CD4-positive, alpha-beta memory T cell (primary cell): ENCODE data around the gene GRK4. TPM values are rescaled to one million over a fixed set of nuclear protein-coding genes. Genes with fewer than 3 reads are reported as not detected.
A peak's percentile ranks its signal among the peaks of the same experiment; 100 is the strongest.

Source experiments
- CTCF ChIA-PET: fragments of 350-600 bp; sonication (Branson Sonifier 250); formaldehyde crosslinking; loops from one replicate; lab custom pipeline; 2021; ENCODE audit warnings: inconsistent platforms; ENCODE audit not compliant: partially characterized antibody; lab: Charles Lee
- POLR2A ChIA-PET: fragments of 350-600 bp; sonication (Branson Sonifier 250); formaldehyde crosslinking; loops from one replicate; lab custom pipeline; 2021; ENCODE audit not compliant: partially characterized antibody; lab: Charles Lee
- DNase-seq, 5 donors: peaks; one replicate each; pipeline versions ENCODE4 v3.0.0 to v3.0.0-alpha.2; 2020 to 2022; ENCODE audit warnings: mixed read lengths in 1 of 5
- H3K27ac ChIP-seq: one replicate; pipeline ENCODE4 v1.7.0; 2013; ENCODE audit warnings: low read depth, low read length
- H3K27me3 ChIP-seq: 2 replicates; pipeline ENCODE4 v1.7.0; 2013; ENCODE audit warnings: mild to moderate bottlenecking, low read length, moderate library complexity; ENCODE audit not compliant: insufficient read depth
- H3K36me3 ChIP-seq: 2 replicates; pipeline ENCODE4 v1.7.0; 2013; ENCODE audit warnings: mild to moderate bottlenecking, low read length, moderate library complexity; ENCODE audit not compliant: insufficient read depth
- H3K4me1 ChIP-seq: 2 replicates; pipeline ENCODE4 v1.7.0; 2013; ENCODE audit warnings: mild to moderate bottlenecking, low read length, moderate library complexity; ENCODE audit not compliant: insufficient read depth
- H3K4me3 ChIP-seq, 2 donors: one replicate each; pipeline ENCODE4 v1.7.0; 2013; ENCODE audit warnings: low read length in 2 of 2, mild to moderate bottlenecking in 1 of 2
- H3K9me3 ChIP-seq, 2 donors: one replicate each; pipeline ENCODE4 v1.7.0; 2013; ENCODE audit warnings: low read length in 2 of 2, control low read depth in 1 of 2; ENCODE audit not compliant: control insufficient read depth in 1 of 2
- H3K27ac Mint-ChIP-seq, 7 donors: one replicate each; pipeline ENCODE4 v1.8.0; 2020 to 2021; ENCODE audit warnings: mixed read lengths in 7 of 7, mild to moderate bottlenecking in 6 of 7, inconsistent platforms in 3 of 7, moderate library complexity in 3 of 7
- H3K27me3 Mint-ChIP-seq, 2 donors: one replicate each; pipeline ENCODE4 v1.8.0; 2020 to 2021; ENCODE audit warnings: mixed read lengths in 2 of 2
- H3K36me3 Mint-ChIP-seq, 2 donors: one replicate each; pipeline ENCODE4 v1.8.0; 2020 to 2021; ENCODE audit warnings: mixed read lengths in 2 of 2, inconsistent platforms in 1 of 2, mild to moderate bottlenecking in 1 of 2
- H3K4me1 Mint-ChIP-seq, 4 donors: one replicate each; pipeline ENCODE4 v1.8.0; 2020 to 2021; ENCODE audit warnings: mixed read lengths in 4 of 4, mild to moderate bottlenecking in 1 of 4
- H3K4me3 Mint-ChIP-seq, 8 donors: one replicate each; pipeline ENCODE4 v1.8.0; 2020 to 2021; ENCODE audit warnings: mixed read lengths in 8 of 8, mild to moderate bottlenecking in 7 of 8, moderate library complexity in 6 of 8, inconsistent platforms in 3 of 8
- H3K9me3 Mint-ChIP-seq, 8 donors: one replicate each; pipeline ENCODE4 v1.8.0; 2020 to 2021; ENCODE audit warnings: mixed read lengths in 8 of 8, mild to moderate bottlenecking in 5 of 8, inconsistent platforms in 3 of 8, moderate library complexity in 1 of 8
- intact Hi-C: fragments of 100-400 bp; cut with micrococcal nuclease; formaldehyde crosslinking; loops from one replicate; pipeline ENCODE4 v1.15.1; 2023
- polyA plus RNA-seq, 2 donors: library from polyadenylated mRNA; unstranded; fragments of 300-500 nt; fragmentation: Illumina TruSeq; gene quantifications; one replicate each; pipeline ENCODE4 v1.2.3, GENCODE V29; 2021
- total RNA-seq, 2 experiments: library from RNA; stranded (reverse); gene quantifications; one replicate each; pipeline ENCODE4 v1.2.3, GENCODE V29; 2021

The GRK4 gene
- total and polyA plus RNA-seq, 4 experiments from 2014 or later = 0.55 to 3.2 (median 2.3) TPM

GRCh38 chr4:2961421-2961810 is 2.0 kb upstream of the GRK4 start:
- Histone ChIP-seq H3K4me3 (peak overlapping the region; percentile 11 to 68), H3K27me3 (no peaks in the 10 kb centered on the region), H3K9me3 (no peaks in the 10 kb centered on the region), H3K4me1 (peaks cover 49% of the 10 kb centered on the region), H3K36me3 (peaks cover 22% of the 10 kb centered on the region), H3K27ac (peak overlapping the region; percentile 83)
- peak overlapping the region; percentile 78 to 93 (median 90) for H3K4me3 Mint-ChIP-seq
- CTCF ChIA-PET = interaction anchor here (1.0 to 4.2 kb wide), 6 partner anchors 8 to 198 kb away, joined by 3 to 28 read pairs (median 9); no protein-coding TSS in a partner anchor
- peak in 1 of 5 donors; percentile 15 for DNase-seq
- H3K36me3 Mint-ChIP-seq = peaks cover 15 to 37% of the 10 kb centered on the region in 2 donors
- peaks cover 34 to 63% (median 46%) of the 10 kb centered on the region in 4 donors for H3K4me1 Mint-ChIP-seq
- POLR2A ChIA-PET = interaction anchor here (1.1 to 6.2 kb wide), 6 partner anchors 16 to 492 kb away, joined by 3 to 82 read pairs (median 4); partner anchors contain the start of gene RNF4
- intact Hi-C loops = loop anchor here (5.0 kb wide), 2 partner anchors 86 to 1249 kb away; partner anchors contain the start of gene SLBP
- H3K27me3 Mint-ChIP-seq = no peaks in the 10 kb centered on the region
- peak overlapping the region; percentile 91 to 95 (median 93) for H3K27ac Mint-ChIP-seq
- H3K9me3 Mint-ChIP-seq = no peaks in the 10 kb centered on the region

GRCh38 chr4:2961811-2962441 is 1.4 kb upstream of the GRK4 start:
- peak in 4 of 5 donors; percentile 27 to 61 (median 48) for DNase-seq
- no peaks in the 10 kb centered on the region for H3K27me3 Mint-ChIP-seq

GRCh38 chr4:2962614-2963174 is 677 bp upstream of the GRK4 start:
- Histone ChIP-seq H3K4me3 (peak overlapping the region; percentile 39 to 68), H3K36me3 (peaks cover 12% of the 10 kb centered on the region), H3K27me3 (no peaks in the 10 kb centered on the region), H3K4me1 (peaks cover 48% of the 10 kb centered on the region), H3K27ac (peak overlapping the region; percentile 83), H3K9me3 (no peaks in the 10 kb centered on the region)
- no peak for DNase-seq
- Mint-ChIP-seq H3K27me3 (no peaks in the 10 kb centered on the region), H3K4me1 (peaks cover 30 to 60% (median 41%) of the 10 kb centered on the region in 4 donors), H3K9me3 (no peaks in the 10 kb centered on the region), H3K4me3 (peak overlapping the region; percentile 78 to 93 (median 90)), H3K27ac (peak overlapping the region; percentile 91 to 95 (median 93)), H3K36me3 (peaks cover 8 to 30% of the 10 kb centered on the region in 2 donors)
- ChIA-PET CTCF (interaction anchor here (1.1 to 4.2 kb wide), 8 partner anchors 9 to 199 kb away, joined by 3 to 28 read pairs (median 8); no protein-coding TSS in a partner anchor), POLR2A (interaction anchor here (0.6 to 6.2 kb wide), 20 partner anchors 10 to 1092 kb away, joined by 3 to 82 read pairs (median 5); partner anchors contain the start of genes FAM193A, HTT, HTT-AS and MXD4)
- intact Hi-C loops = loop anchor here (1.0 to 5.0 kb wide), 10 partner anchors 18 to 1250 kb away; partner anchors contain the start of genes ADD1, CFAP99, HTT and HTT-AS

More at GRCh38 chr4:2961811-2962441, 1.4 kb upstream of the GRK4 start:
- Histone ChIP-seq H3K4me3 (peak overlapping the region; percentile 39 to 68), H3K4me1 (peaks cover 48% of the 10 kb centered on the region), H3K27ac (peak overlapping the region; percentile 83), H3K9me3 (no peaks in the 10 kb centered on the region), H3K36me3 (peaks cover 19% of the 10 kb centered on the region), H3K27me3 (no peaks in the 10 kb centered on the region)
- no peaks in the 10 kb centered on the region for H3K9me3 Mint-ChIP-seq
- POLR2A ChIA-PET = interaction anchor here (0.6 to 6.2 kb wide), 11 partner anchors 9 to 1091 kb away, joined by 3 to 82 read pairs (median 4); partner anchors contain the start of genes NSD2 and RNF4
- H3K36me3 Mint-ChIP-seq = peaks cover 12 to 35% of the 10 kb centered on the region in 2 donors
- peak overlapping the region; percentile 91 to 95 (median 93) for H3K27ac Mint-ChIP-seq
- CTCF ChIA-PET = interaction anchor here (1.0 to 4.2 kb wide), 7 partner anchors 9 to 199 kb away, joined by 3 to 28 read pairs (median 6); no protein-coding TSS in a partner anchor
- peaks cover 32 to 63% (median 44%) of the 10 kb centered on the region in 4 donors for H3K4me1 Mint-ChIP-seq
- H3K4me3 Mint-ChIP-seq = peak overlapping the region; percentile 78 to 93 (median 90)
- intact Hi-C loops = loop anchor here (2.0 to 5.0 kb wide), 6 partner anchors 17 to 1250 kb away; partner anchors contain the start of genes RNF4, SLBP and TNIP2

GRCh38 chr4:2963966-2964471 is 648 bp downstream of the GRK4 start:
- Histone ChIP-seq H3K36me3 (no peaks in the 10 kb centered on the region), H3K4me1 (peaks cover 36% of the 10 kb centered on the region), H3K9me3 (no peaks in the 10 kb centered on the region), H3K4me3 (peak overlapping the region; percentile 29 to 68), H3K27me3 (no peaks in the 10 kb centered on the region), H3K27ac (peak overlapping the region; percentile 83)
- POLR2A ChIA-PET = interaction anchor here (0.7 to 6.2 kb wide), 24 partner anchors 9 to 702 kb away, joined by 3 to 82 read pairs (median 4); partner anchors contain the start of genes FAM193A, HTT, HTT-AS and MXD4
- no peaks in the 10 kb centered on the region for H3K27me3 Mint-ChIP-seq
- no peak for DNase-seq
- CTCF ChIA-PET = interaction anchor here (1.0 to 4.2 kb wide), 5 partner anchors 11 to 205 kb away, joined by 3 to 28 read pairs (median 5); no protein-coding TSS in a partner anchor
- H3K4me3 Mint-ChIP-seq = peak overlapping the region; percentile 78 to 93 (median 89)
- H3K9me3 Mint-ChIP-seq = no peaks in the 10 kb centered on the region
- peaks cover 0 to 18% of the 10 kb centered on the region in 2 donors for H3K36me3 Mint-ChIP-seq
- H3K27ac Mint-ChIP-seq = peak overlapping the region; percentile 76 to 93 (median 86)
- peaks cover 22 to 47% (median 30%) of the 10 kb centered on the region in 4 donors for H3K4me1 Mint-ChIP-seq
- intact Hi-C loops = loop anchor here (1.0 to 5.0 kb wide), 10 partner anchors 19 to 1252 kb away; partner anchors contain the start of genes ADD1, CFAP99, HTT and HTT-AS

- ChIA-PET POLR2A (interaction anchor here (1.6 to 2.1 kb wide), 2 partner anchors 127 to 429 kb away, joined by 8 to 9 read pairs; partner anchors contain the start of gene FAM193A), CTCF (interaction anchor here (2.0 to 4.2 kb wide), 3 partner anchors 12 to 14 kb away, joined by 9 to 28 read pairs (median 10); no protein-coding TSS in a partner anchor)
- no peak for DNase-seq
- H3K36me3 ChIP-seq = no peaks in the 10 kb centered on the region
- no peak overlapping the region for H3K27ac ChIP-seq
- Mint-ChIP-seq H3K4me3 (peak overlapping the region; percentile 78 to 93 (median 89)), H3K9me3 (no peaks in the 10 kb centered on the region), H3K36me3 (peaks cover 0 to 13% of the 10 kb centered on the region in 2 donors), H3K27ac (peak overlapping the region in 6 of 7 donors; percentile 76 to 89 (median 85)), H3K4me1 (peaks cover 18 to 40% (median 24%) of the 10 kb centered on the region in 4 donors), H3K27me3 (no peaks in the 10 kb centered on the region)
- intact Hi-C loops = loop anchor here (5.0 kb wide), 2 partner anchors 83 to 1252 kb away; partner anchors contain the start of gene SLBP
- H3K4me3 ChIP-seq = peak overlapping the region; percentile 29 to 68
- no peaks in the 10 kb centered on the region for H3K9me3 ChIP-seq
- H3K4me1 ChIP-seq = peaks cover 33% of the 10 kb centered on the region
- H3K27me3 ChIP-seq = no peaks in the 10 kb centered on the region
Measured at GRCh38 chr4:2964706-2965258, 1.4 kb downstream of the GRK4 start.

GRCh38 chr4:2965262-2965661 is 1.9 kb downstream of the GRK4 start:
- peaks cover 0 to 12% of the 10 kb centered on the region in 2 donors for H3K36me3 Mint-ChIP-seq
- H3K27ac Mint-ChIP-seq = peak overlapping the region in 3 of 7 donors; percentile 25 to 87 (median 64)
- no peaks in the 10 kb centered on the region for H3K27me3 Mint-ChIP-seq
- Histone ChIP-seq H3K4me1 (peaks cover 29% of the 10 kb centered on the region), H3K27ac (no peak overlapping the region), H3K36me3 (no peaks in the 10 kb centered on the region), H3K27me3 (no peaks in the 10 kb centered on the region), H3K4me3 (no peak overlapping the region), H3K9me3 (no peaks in the 10 kb centered on the region)
- peaks cover 16 to 35% (median 21%) of the 10 kb centered on the region in 4 donors for H3K4me1 Mint-ChIP-seq
- H3K4me3 Mint-ChIP-seq = peak overlapping the region; percentile 24 to 93 (median 84)
- H3K9me3 Mint-ChIP-seq = no peaks in the 10 kb centered on the region
- ChIA-PET CTCF (interaction anchor here (2.5 to 4.2 kb wide), 2 partner anchors 12 to 13 kb away, joined by 9 to 28 read pairs; no protein-coding TSS in a partner anchor), POLR2A (interaction anchor here (1.2 kb wide), 1 partner anchor 30 kb away, joined by 4 read pairs; no protein-coding TSS in a partner anchor)
- intact Hi-C loops = no loop called here
- DNase-seq = no peak
